Vagina (tissue), 2 donors: ENCODE data around the gene BORCS6. TPM values are rescaled to one million over a fixed set of nuclear protein-coding genes. Genes with fewer than 3 reads are reported as not detected.

ENCODE experiments used
- DNase-seq, 2 donors: peaks; one replicate each; pipeline ENCODE4 v3.0.0-alpha.2; 2017; ENCODE audit errors: extremely low spot score in 2 of 2
- H3K27ac ChIP-seq: fragments of 200-600 bp; sonication (generic); one replicate; pipeline ENCODE4 v1.5.1; 2019
- H3K27me3 ChIP-seq: fragments of 200-600 bp; sonication (generic); one replicate; pipeline ENCODE4 v1.5.1; 2019
- H3K36me3 ChIP-seq, 2 donors: fragments of 200-600 bp; sonication (generic); one replicate each; pipeline ENCODE4 v1.5.1; 2017 to 2019
- H3K4me1 ChIP-seq: fragments of 200-600 bp; sonication (generic); one replicate; pipeline ENCODE4 v1.5.1; 2019
- H3K4me3 ChIP-seq, 2 donors: fragments of 200-600 bp; sonication (generic); 1 replicate in 1 of 2; 2 replicates in 1 of 2; pipeline ENCODE4 v1.5.1; 2016 to 2019
- H3K9me3 ChIP-seq: fragments of 200-600 bp; sonication (generic); one replicate; pipeline ENCODE4 v1.5.1; 2019
- POLR2A ChIP-seq, 2 donors: fragments of 450-650 bp; IDR thresholded peaks; one replicate each; pipeline ENCODE4 v1.6.1; 2017; ENCODE audit warnings: antibody characterized with exemption in 2 of 2, mild to moderate bottlenecking in 2 of 2, moderate library complexity in 2 of 2
- POLR2AphosphoS5 ChIP-seq, 2 donors: sonication (generic); formaldehyde crosslinking; IDR thresholded peaks; one replicate each; pipeline ENCODE4 v1.9.0; 2017; ENCODE audit warnings: antibody characterized with exemption in 2 of 2, mild to moderate bottlenecking in 2 of 2, low read depth in 1 of 2; ENCODE audit not compliant: insufficient read depth in 1 of 2
- intact Hi-C: fragments of 100-400 bp; cut with DNase I; formaldehyde crosslinking; loops from one replicate; pipeline ENCODE4 v1.15.1; 2023
- total RNA-seq: library from RNA; depleted of rRNA; stranded (reverse); fragments of >200 nt; gene quantifications from one replicate; pipeline ENCODE4 v1.2.3, GENCODE V29; 2016
- TF ChIP-seq, protein P1 (sequence below), 3 experiments: fragments of 450-650 bp in 2 of 3; fragments of 200-600 bp in 1 of 3; sonication (generic) in 1 of 3; IDR thresholded peaks; one replicate each; pipeline ENCODE4 v1.5.1; 2017 to 2019; ENCODE audit warnings: antibody characterized with exemption in 3 of 3, mild to moderate bottlenecking in 2 of 3, moderate library complexity in 2 of 3

The BORCS6 gene
- total RNA-seq, 1 donor from 2014 or later = 9.6 TPM

DNA sequence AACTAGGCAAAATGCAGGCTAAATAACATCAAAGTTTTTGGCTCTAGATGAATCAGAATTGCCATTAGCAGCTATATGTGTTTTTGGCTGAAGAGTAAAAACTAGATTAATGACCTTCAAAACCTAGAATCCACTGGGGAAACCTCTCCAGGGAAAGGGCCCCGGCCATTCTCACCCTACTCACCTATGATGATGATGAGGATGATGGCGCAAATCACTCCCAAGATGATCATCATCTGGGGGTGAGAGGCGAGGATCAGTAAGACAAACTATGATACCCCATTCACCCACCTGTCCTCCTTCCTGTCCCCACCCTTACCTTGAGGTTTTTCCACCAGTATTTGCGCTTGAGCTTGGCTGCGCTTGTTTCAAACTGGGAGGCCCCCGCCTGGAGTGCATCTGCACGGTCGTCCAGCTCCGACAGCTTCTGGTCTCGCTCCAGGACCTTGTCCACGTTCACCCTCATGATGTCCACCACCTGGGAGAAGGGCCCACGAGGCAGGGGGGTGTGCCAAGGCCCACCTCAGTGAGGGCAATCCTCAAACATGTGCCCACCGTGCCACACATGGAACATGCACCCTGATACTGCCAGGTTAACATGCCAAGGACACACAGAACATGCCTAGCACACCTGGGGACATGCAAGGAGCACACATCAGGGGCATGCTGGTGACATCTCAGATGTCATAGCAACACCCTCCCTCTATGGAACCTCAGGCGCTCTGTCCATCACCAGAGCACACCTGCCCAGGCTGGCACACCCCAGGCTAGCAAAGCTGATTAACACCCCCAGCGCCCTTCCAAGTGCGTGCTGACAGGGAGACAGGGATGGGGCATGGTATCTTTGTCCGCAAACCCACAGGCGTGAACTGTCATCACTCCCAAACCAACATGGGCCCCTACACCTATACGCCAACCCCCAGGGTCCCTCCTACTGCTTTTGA is 28.4 kb downstream of the BORCS6 start:
- H3K36me3 ChIP-seq = peaks cover 0 to 5% of the 10 kb centered on the region in 2 donors
- no peaks in the 10 kb centered on the region for H3K27me3 ChIP-seq
- H3K9me3 ChIP-seq = no peaks in the 10 kb centered on the region
- no peak for TF ChIP-seq POLR2AphosphoS5 (IDR thresholded peaks at IDR 0.05; ENCODE audit: insufficient read depth in 1 of 2, low read depth in 1 of 2)
- TF ChIP-seq, protein P1, sequence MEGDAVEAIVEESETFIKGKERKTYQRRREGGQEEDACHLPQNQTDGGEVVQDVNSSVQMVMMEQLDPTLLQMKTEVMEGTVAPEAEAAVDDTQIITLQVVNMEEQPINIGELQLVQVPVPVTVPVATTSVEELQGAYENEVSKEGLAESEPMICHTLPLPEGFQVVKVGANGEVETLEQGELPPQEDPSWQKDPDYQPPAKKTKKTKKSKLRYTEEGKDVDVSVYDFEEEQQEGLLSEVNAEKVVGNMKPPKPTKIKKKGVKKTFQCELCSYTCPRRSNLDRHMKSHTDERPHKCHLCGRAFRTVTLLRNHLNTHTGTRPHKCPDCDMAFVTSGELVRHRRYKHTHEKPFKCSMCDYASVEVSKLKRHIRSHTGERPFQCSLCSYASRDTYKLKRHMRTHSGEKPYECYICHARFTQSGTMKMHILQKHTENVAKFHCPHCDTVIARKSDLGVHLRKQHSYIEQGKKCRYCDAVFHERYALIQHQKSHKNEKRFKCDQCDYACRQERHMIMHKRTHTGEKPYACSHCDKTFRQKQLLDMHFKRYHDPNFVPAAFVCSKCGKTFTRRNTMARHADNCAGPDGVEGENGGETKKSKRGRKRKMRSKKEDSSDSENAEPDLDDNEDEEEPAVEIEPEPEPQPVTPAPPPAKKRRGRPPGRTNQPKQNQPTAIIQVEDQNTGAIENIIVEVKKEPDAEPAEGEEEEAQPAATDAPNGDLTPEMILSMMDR (IDR thresholded peaks at IDR 0.05) = no peak
- TF ChIP-seq POLR2A (IDR thresholded peaks at IDR 0.05) = no peak
- peak overlapping the region; percentile 100 for H3K27ac ChIP-seq
- no peak for DNase-seq
- intact Hi-C loops = no loop called here
- H3K4me3 ChIP-seq = peak overlapping the region; percentile 81
- peaks cover 61% of the 10 kb centered on the region for H3K4me1 ChIP-seq

DNA sequence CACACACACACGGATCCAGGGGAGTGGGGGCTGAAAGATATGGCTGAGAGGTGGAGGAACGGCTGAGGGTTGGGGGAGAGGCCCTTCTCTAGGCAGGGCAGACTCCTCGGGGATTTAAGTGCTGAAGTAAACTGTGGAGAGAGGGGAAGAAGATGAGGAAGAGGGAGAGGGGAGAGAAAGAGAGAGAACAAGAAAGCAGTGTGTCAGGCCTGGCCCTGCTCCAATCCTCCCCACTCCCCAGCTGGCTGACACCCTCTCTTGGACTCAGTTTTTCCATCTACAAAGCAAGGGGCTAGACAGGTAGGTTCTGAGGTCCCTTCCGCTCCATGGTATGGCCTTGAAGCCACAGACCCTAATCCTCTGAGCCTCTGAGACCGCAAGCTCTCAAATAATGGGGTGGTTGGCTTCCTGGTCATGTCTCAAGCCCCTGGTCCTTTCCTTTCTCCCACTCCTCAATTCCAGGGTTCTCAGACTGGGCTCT is 29.2 kb downstream of the BORCS6 start:
- Histone ChIP-seq H3K4me3 (no peak overlapping the region), H3K4me1 (peaks cover 61% of the 10 kb centered on the region), H3K27ac (peak overlapping the region; percentile 100), H3K9me3 (no peaks in the 10 kb centered on the region), H3K27me3 (no peaks in the 10 kb centered on the region), H3K36me3 (peaks cover 0 to 5% of the 10 kb centered on the region in 2 donors)
- intact Hi-C loops = no loop called here
- TF ChIP-seq POLR2A (IDR thresholded peaks at IDR 0.05) (no peak), POLR2AphosphoS5 (IDR thresholded peaks at IDR 0.05; ENCODE audit: insufficient read depth in 1 of 2, low read depth in 1 of 2) (no peak)
- TF ChIP-seq, protein P1 (IDR thresholded peaks at IDR 0.05) = no peak
- no peak for DNase-seq

DNA sequence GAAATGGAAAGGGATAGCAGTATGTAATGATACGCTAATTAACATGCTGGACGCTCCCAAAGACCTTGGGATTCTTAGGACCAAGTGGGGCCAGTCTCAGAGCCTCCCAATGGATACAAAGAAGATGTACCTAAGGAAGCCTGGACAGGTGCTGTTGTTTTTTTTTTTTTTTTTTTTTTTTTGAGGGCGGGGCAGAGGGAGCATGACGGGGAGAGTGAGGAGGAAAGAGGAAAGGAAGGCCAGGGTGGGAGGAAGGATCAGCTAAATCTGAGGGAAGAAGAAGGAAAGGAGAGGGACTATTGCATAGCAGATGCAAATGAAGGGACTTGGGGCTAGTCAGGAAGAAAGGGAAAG is 29.8 kb downstream of the BORCS6 start:
- peak overlapping the region; percentile 100 for H3K27ac ChIP-seq
- no peaks in the 10 kb centered on the region for H3K27me3 ChIP-seq
- no peak for DNase-seq
- peaks cover 0 to 5% of the 10 kb centered on the region in 2 donors for H3K36me3 ChIP-seq
- H3K4me3 ChIP-seq = no peak overlapping the region
- TF ChIP-seq POLR2AphosphoS5 (IDR thresholded peaks at IDR 0.05; ENCODE audit: insufficient read depth in 1 of 2, low read depth in 1 of 2) (no peak), POLR2A (IDR thresholded peaks at IDR 0.05) (no peak)
- TF ChIP-seq, protein P1 (IDR thresholded peaks at IDR 0.05) = no peak
- peaks cover 61% of the 10 kb centered on the region for H3K4me1 ChIP-seq
- H3K9me3 ChIP-seq = no peaks in the 10 kb centered on the region
- intact Hi-C loops = no loop called here

DNA sequence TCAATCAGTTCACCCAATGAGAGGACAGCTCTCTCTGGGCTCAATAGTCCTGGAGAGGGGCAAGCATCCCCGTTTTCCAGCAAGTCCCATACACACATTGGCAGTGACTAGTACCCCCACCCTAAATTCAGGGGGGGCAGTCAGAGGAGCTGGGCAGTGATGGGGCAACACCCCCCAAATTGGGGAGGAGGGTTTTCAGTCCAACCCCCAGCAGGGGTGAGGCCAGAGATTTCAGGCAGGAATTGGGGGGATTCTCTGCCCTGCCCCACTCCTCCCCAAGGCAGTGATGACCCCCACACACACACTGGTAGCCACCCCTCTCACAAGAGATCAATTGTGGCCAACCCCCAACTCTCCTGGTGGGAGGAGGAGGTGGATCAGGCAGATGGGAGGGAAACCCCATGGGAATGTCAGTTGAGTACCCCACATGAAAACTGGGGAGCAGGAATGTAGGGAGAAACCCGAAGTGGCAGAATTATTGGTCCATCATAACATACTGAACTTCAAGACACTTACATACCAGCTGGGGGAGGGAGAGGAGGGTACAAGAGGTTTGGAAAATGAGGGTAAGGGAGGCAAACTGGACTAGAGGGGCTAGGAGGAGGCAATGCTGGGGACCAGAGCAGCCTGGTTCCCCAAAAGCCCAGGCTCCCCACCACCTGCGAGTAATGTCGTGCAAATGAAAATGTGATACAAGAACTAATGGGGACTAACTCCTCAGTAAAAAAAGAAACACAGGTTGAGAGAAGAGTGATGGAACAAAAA is 30.3 kb downstream of the BORCS6 start:
- H3K4me1 ChIP-seq = peaks cover 58% of the 10 kb centered on the region
- DNase-seq = no peak
- peaks cover 0 to 5% of the 10 kb centered on the region in 2 donors for H3K36me3 ChIP-seq
- no peaks in the 10 kb centered on the region for H3K9me3 ChIP-seq
- intact Hi-C loops = no loop called here
- H3K27me3 ChIP-seq = no peaks in the 10 kb centered on the region
- no peak overlapping the region for H3K4me3 ChIP-seq
- TF ChIP-seq POLR2A (IDR thresholded peaks at IDR 0.05) (no peak), POLR2AphosphoS5 (IDR thresholded peaks at IDR 0.05; ENCODE audit: insufficient read depth in 1 of 2, low read depth in 1 of 2) (no peak)
- TF ChIP-seq, protein P1 (IDR thresholded peaks at IDR 0.05) = no peak
- peak overlapping the region; percentile 100 for H3K27ac ChIP-seq
